Measurements from ENCODE around the gene SERGEF. TPM values are rescaled to one million over a fixed set of nuclear protein-coding genes. Genes with fewer than 3 reads are reported as not detected.

The SERGEF gene
- total RNA-seq, 1 experiment from 2014 or later, result 19.0 TPM

DNA sequence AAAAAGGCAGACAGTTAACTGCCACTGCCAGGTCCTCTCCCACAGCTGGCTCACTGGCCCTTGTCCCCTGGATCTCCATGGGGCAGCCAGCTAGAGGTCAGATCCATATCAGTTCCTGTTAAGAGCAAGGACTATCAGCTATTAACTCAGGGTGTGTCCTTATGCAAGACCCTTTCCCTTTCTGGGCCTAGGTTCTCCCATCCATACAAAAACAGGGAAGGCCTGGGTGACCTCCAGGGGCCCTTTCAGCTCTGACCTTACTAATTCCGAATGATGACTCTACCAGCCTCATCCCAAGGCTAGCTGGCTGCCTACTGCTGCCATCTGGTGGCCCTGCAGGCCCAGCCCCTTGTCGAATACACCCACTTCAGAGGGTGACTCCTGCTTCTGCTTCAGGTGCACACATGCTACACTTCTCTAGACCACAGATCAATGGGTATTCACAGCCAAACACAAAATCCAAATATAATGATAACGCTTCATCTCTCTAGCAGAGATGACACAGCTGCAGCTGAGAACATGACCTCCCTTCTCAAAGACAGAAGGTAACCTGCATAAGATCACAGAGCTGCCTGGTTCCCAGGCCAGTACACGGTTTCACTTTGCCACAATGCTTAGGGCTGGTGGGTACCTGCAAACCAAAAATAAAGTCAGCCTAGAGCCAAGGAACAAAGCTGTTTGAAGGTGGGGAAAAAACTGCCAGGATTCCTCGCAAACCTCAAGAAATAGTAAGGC lies 34.1 kb downstream of the SERGEF start:
- Histone ChIP-seq H3K4me3 (no peak overlapping the region), H3K27me3 (no peaks in the 10 kb centered on the region), H3K36me3 (no peaks in the 10 kb centered on the region), H3K9me3 (no peaks in the 10 kb centered on the region)
- peak; percentile 45 for DNase-seq

DNA sequence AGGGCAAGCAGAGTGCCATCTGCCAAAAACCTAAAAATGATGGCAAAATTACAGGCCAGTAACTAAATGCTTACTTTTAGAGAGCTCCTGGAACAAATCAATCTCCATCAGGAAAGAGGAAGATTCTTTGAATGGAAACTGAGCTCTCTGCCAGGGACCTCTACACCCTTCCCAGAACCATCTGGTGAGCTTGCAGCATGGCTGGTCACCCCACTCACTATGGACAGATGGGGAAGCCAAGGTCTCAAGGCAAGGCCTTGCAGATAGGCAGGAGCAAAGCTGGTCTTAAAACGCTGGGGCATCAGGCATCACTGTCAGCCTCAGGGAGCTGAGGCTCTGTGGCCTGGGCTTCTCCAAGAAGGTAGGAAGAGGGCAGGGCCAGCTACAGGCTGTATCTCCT lies 36.2 kb downstream of the SERGEF start:
- no peaks in the 10 kb centered on the region for H3K9me3 ChIP-seq
- no peaks in the 10 kb centered on the region for H3K36me3 ChIP-seq
- no peak for DNase-seq
- H3K4me3 ChIP-seq, result no peak overlapping the region
- H3K27me3 ChIP-seq, result no peaks in the 10 kb centered on the region

DNA sequence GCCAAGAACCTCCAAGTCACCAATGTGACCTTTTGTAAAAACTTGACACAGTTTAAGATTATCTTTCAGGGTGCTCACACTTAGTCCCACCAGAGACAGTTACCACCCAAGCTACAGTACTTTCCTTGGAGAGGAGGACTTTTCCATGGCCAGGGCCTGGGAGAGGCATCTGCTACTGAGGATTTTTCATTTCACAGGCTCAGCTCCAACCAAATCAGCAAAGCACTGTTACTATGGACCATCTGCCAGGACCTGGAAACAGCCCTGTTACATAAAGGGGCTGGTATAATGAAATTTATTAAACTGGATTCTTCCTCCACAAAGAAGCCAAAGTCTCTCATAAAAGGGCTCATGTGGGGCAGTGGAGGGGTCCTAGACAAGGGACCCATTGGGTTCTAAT lies 38.6 kb downstream of the SERGEF start:
- Histone ChIP-seq H3K27me3 (no peaks in the 10 kb centered on the region), H3K4me3 (no peak overlapping the region)

DNA sequence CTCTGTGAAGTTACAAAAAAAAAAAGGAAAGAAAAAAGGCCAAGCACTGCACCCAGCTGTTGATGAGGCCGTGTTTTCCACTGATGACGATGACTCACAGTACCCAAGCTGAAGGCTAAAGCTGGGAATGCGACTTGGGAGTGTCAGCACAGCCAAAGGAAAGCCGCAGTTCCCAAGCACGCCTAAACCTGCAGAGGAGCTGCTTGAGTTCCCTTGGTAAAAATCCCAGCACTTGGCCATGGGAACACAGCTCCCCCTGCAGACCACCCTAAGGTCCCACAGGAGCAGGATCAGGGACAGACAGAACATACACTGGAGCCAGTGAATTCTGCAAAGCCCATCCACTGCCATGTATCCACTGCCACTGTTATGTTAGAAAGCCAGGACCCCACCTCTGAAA lies 39.9 kb downstream of the SERGEF start:
- DNase-seq, result peak; percentile 67
- no peaks in the 10 kb centered on the region for H3K36me3 ChIP-seq
- H3K27me3 ChIP-seq, result no peaks in the 10 kb centered on the region
- H3K4me3 ChIP-seq, result no peak overlapping the region
- no peaks in the 10 kb centered on the region for H3K9me3 ChIP-seq

More for the DNA sequence above, 38.6 kb downstream of the SERGEF start:
- no peaks in the 10 kb centered on the region for H3K9me3 ChIP-seq
- no peak for DNase-seq
- H3K36me3 ChIP-seq, result no peaks in the 10 kb centered on the region

DNA sequence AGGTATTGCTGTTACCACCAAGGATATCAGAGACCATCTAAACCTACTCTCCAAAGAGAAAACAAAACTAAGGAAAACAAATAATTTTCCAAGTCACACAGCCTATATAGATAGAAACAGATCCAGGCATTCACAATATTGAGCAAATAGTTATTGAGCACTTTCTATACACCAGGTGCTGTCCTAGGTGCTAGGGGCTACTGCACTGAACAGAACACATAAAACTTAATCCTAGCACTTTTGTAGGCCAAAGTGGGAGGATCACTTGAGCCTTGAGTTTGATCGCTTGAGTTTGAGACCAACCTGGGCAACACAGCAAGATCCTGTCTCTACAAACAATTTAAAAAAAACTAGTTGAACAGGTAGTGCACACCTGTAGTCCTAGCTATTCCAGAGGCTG lies 44.6 kb downstream of the SERGEF start:
- DNase-seq, result no peak
- H3K36me3 ChIP-seq, result no peaks in the 10 kb centered on the region
- H3K4me3 ChIP-seq, result no peak overlapping the region
- no peaks in the 10 kb centered on the region for H3K27me3 ChIP-seq
- no peaks in the 10 kb centered on the region for H3K9me3 ChIP-seq

DNA sequence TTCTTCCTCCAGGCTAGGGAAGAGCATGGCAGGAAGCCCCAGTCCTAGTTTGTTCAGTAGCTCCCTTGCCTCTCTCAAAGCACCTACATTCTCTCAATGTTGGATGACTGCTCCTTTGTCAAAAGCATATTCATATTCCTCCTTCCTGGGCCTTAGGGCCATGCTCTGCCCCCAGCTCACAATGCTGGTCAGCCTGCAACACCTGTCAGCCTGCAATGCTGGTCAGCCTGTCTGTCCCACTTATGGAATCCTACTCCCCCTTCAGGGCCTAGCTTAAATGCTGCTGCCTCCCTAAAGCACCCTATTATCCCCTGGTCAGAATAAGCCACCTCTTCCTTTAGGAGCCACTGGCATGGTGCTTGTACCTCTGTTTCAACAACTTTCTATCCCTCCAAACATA lies 45.2 kb downstream of the SERGEF start:
- Histone ChIP-seq H3K9me3 (no peaks in the 10 kb centered on the region), H3K4me3 (no peak overlapping the region), H3K36me3 (no peaks in the 10 kb centered on the region), H3K27me3 (no peaks in the 10 kb centered on the region)
- DNase-seq, result no peak

DNA sequence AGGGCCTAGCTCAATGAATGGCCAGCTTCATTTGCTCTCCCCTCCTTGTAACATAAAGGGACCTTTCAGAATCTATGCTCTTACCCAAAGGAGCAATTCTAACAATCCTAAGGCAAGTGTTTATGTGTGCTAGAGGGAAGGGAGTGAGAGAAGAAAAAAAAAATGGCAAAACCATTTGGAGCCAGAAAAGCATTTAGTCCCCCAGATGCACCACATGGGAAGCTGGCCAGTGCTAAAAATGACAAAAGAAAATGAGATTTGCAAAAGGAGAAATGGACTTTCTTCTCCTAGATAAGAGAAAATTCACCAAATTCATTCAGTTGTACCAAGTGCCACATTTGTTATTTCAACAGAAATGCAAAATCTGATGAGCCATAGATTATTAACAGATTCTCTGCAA lies 52.8 kb downstream of the SERGEF start:
- Histone ChIP-seq H3K4me3 (no peak overlapping the region), H3K9me3 (no peaks in the 10 kb centered on the region), H3K27me3 (no peaks in the 10 kb centered on the region), H3K36me3 (no peaks in the 10 kb centered on the region)
- no peak for DNase-seq

DNA sequence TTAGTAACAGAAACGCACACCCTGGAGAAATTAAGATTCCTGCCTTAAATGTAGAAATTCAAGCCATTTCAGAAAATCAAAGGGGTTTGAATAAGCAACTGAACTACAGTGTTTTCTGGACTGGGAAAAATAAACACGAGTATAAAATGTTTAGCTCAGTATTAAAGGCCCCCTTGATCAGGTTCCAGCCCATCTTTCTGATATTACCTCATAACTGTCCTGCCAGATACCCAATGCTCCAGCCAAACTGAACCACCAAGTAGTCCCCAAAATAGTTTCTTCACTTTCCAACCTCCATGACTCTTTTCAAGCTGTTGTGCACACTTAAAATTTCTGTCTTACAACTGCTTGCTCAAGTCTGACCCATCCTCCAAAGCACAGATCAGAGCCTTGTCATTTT lies 54.4 kb downstream of the SERGEF start:
- no peak overlapping the region for H3K4me3 ChIP-seq
- no peaks in the 10 kb centered on the region for H3K27me3 ChIP-seq

DNA sequence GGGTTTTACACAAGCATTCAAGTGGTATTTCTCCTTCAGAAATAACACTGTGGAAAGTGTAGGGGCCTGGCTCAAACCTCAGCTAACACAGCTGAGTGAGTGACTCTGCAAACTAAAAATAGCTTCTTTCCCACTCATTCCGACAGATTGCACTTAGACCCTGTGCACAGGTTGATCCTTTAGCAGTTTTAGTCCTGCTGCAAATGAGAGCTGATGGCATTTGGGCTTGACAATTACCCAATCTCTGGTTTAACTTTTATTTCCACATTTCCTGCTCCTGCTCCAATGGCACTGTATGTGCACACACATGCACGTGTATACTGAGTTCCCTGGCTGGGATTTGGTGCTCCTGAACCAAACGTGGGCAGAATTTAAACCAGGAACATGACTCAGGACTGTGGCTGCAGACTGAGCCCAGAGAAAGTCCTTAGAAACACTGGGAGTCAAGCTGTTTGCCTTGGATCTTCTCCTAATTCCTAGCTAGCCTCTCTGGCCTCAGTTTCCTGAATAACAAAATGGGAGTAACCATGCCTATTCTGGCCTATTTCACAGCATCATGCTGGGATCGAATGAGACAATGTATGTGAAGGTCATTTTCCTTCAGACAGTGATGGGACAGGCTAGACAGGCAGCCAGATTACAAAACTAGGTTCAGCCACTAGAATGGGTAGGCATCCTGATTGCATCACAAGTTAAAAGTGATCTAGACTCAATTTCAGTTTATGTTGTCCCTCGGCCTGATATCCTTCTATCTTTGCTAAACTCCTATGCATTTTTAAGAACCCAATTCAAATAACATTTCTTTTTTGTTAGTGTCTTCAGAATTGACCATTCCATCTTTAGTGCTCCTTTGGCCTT lies 58.2 kb downstream of the SERGEF start:
- no peaks in the 10 kb centered on the region for H3K9me3 ChIP-seq
- no peaks in the 10 kb centered on the region for H3K27me3 ChIP-seq
- no peak overlapping the region for H3K4me3 ChIP-seq
- H3K36me3 ChIP-seq, result no peaks in the 10 kb centered on the region
- no peak for DNase-seq

More for the DNA sequence above, 54.4 kb downstream of the SERGEF start:
- no peak for DNase-seq
- Histone ChIP-seq H3K36me3 (no peaks in the 10 kb centered on the region), H3K9me3 (no peaks in the 10 kb centered on the region)

DNA sequence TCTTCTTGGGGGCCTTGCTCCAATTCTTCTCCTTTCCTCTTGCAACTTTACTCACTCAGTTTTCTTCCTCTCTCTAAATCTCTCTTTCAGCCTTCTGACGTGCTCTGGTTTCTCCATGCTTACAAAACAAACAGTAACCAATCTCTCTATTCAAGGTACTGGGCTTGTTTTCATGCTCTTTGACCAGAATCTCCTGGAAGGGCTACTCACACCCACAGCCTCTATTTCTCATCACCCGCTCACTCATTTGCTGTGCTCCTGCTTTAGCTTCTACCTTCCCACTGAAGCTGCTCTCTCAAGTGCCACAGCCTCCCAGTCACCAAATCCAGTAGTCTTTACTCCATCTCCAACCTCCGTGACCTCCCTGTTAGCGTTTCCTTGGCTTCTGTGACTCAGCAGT lies 60.4 kb downstream of the SERGEF start:
- no peak for DNase-seq
- Histone ChIP-seq H3K36me3 (no peaks in the 10 kb centered on the region), H3K4me3 (no peak overlapping the region), H3K9me3 (no peaks in the 10 kb centered on the region), H3K27me3 (no peaks in the 10 kb centered on the region)

DNA sequence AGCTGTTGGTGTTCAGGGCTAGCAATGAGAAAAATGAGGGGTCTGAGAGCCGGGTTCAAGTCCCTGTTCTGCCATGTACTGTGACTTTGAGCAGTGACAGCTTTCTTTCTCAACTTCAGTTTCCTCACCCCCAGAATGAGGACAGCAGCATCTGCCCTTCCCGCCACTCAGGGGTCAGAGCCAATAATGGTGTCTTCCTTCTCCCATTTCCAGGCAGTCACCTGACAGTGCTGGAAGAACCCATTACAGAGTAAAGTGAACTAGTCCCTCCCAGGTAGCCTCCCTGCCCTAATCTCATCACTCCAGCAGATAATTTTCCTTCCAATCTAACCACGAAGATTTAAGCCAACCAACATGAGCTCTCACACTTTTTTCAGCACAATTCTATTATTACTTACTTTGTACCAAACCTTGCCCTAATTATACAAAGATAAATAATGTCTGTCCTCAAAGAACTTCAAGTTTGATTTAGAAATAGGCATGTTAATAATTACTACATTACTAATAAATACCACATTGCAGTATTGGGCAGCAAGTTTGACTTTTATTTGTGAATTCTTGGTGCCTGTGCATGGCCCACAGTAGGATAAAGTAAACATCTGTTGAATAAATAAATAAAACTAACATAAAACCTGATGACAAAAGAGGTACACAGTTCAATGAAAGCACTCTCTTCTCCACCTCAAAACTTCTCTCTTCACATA lies 61.0 kb downstream of the SERGEF start:
- no peak for DNase-seq
- Histone ChIP-seq H3K27me3 (no peaks in the 10 kb centered on the region), H3K9me3 (no peaks in the 10 kb centered on the region), H3K36me3 (no peaks in the 10 kb centered on the region), H3K4me3 (no peak overlapping the region)

DNA sequence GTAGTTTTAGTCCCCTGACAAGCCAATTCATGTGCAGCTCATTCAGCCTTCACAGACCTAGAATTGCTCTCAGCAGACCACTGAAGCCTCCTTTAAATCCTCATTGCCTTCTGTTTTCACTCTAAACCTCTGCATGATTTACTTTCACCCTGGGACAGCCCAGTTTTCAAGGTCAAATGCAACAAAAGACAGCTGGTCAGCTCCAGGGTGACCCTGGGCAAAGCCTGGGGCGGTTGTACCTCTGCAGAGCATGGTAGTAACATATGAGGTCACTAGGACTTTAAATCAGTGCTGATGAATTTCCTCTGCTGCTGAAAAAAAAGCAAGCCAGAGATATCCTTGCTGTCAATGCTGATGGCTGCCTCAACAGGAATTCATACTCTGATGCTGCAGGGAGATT lies 62.2 kb downstream of the SERGEF start:
- no peaks in the 10 kb centered on the region for H3K27me3 ChIP-seq
- H3K36me3 ChIP-seq, result no peaks in the 10 kb centered on the region
- H3K9me3 ChIP-seq, result no peaks in the 10 kb centered on the region
- DNase-seq, result no peak
- H3K4me3 ChIP-seq, result no peak overlapping the region

DNA sequence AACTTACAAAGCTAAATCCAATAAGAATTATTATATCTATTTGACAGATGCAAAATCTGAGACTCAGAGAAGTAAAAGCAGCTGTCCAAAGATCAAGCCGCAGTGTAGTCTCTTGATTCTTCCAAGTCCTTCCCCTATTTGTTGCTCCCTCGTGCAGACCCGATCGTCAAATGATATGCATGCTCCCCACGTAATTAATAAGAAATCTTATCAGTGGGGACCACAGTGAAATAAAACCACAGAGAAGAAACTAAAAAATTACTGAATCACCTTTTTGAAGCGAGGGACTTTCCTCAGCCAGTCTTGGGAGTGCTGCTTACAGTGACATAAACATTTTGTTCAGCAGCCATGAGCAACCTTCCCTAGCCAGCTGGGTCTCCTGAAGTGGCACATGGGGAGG lies 64.6 kb downstream of the SERGEF start:
- no peaks in the 10 kb centered on the region for H3K27me3 ChIP-seq
- no peak overlapping the region for H3K4me3 ChIP-seq
- no peak for DNase-seq
- no peaks in the 10 kb centered on the region for H3K9me3 ChIP-seq
- H3K36me3 ChIP-seq, result no peaks in the 10 kb centered on the region

DNA sequence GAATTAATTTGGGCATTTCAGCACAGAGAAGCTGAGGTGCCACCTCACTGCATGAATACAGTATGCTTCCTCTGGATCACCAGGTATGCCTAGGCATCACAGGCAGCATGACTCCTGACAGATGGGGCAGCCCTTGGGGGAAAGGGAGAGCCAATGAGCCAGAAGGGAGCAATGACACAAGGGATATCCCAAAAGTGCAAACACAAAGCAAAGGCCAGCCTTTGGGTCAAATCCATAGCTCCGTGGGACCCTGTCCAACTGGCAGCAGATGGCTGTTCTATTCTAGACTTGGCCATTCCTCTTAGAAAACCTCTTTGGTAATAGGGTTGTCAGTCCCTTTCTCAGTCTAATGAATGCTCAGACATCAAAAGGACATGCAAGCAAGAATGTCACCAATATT lies 73.3 kb downstream of the SERGEF start:
- DNase-seq, result no peak
- Histone ChIP-seq H3K36me3 (no peaks in the 10 kb centered on the region), H3K4me3 (no peak overlapping the region), H3K9me3 (no peaks in the 10 kb centered on the region), H3K27me3 (no peaks in the 10 kb centered on the region)

DNA sequence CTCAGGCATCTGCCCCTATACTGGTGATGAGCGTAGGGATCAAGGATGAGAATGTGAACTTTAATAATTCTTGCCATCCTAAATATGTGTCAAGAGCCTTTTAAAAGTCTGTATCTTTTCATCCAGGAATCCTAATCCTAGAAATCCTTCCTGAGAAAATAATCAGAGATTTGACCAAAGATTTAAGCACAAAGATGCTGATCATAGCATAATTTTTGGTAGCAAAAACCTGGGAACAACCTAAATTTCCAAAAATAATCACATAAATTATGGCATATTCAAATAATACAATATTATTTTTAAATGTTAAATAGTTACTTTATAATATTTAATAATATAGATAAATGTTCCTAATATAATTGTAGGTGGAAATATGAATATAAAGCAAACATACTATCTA lies 76.1 kb downstream of the SERGEF start:
- Histone ChIP-seq H3K9me3 (no peaks in the 10 kb centered on the region), H3K4me3 (no peak overlapping the region), H3K27me3 (no peaks in the 10 kb centered on the region), H3K36me3 (no peaks in the 10 kb centered on the region)
- no peak for DNase-seq

DNA sequence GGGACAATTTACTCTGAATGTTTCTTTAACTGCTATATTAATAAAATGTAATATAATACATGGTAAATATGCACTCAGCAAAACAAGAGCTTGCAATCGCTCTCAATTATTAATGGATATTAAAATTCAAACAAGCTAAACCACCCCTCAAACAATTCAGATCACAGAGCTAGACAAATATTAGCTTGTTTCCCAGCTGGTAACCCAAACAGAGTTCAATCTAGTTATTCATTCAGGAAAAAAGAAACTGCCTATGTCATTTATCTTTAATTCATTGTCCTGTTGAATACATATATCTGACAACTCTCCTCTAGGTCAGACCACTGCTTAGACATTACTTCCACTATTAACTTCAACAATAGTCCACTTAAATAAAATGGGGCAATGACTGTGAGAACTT lies 78.7 kb downstream of the SERGEF start:
- no peaks in the 10 kb centered on the region for H3K27me3 ChIP-seq
- no peak overlapping the region for H3K4me3 ChIP-seq
- H3K9me3 ChIP-seq, result no peaks in the 10 kb centered on the region
- no peaks in the 10 kb centered on the region for H3K36me3 ChIP-seq
- no peak for DNase-seq

DNA sequence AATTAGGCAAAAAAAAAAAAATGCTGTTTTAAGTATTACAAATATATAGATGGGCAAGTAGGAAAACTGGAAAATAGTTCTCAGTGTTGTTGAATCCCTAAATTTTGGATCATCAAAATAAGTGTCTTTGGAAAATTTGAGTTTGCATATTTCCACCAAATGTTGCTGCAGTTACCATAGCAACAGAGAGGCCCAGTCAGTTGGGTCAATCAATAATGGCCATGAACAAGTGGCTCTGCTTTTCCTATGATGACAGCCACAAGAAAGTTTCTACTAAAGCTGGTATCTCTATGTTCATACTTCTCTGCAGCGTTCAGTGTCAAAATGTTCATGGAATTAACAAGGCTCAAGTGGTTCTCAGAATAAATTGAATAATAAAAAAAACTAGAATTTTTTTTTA lies 79.1 kb downstream of the SERGEF start:
- no peak for DNase-seq
- no peaks in the 10 kb centered on the region for H3K9me3 ChIP-seq
- H3K36me3 ChIP-seq, result no peaks in the 10 kb centered on the region

More for the DNA sequence above, 79.1 kb downstream of the SERGEF start:
- no peak overlapping the region for H3K4me3 ChIP-seq
- no peaks in the 10 kb centered on the region for H3K27me3 ChIP-seq
